Astrocyte (in vitro differentiated cells and primary cell): ENCODE measurements around the gene KCNG1.

Experiments
- CTCF ChIP-seq: IDR thresholded peaks from 2 replicates; pipeline ENCODE4 v1.5.1; 2011; ENCODE audit warnings: low read depth, mild to moderate bottlenecking, inconsistent platforms, low read length, moderate library complexity; ENCODE audit not compliant: insufficient read depth
- EZH2 ChIP-seq: IDR thresholded peaks from 2 replicates; pipeline ENCODE4 v1.6.1; 2012; ENCODE audit warnings: mild to moderate bottlenecking, low read length, inconsistent platforms; ENCODE audit not compliant: insufficient read depth

GRCh38 chr20:51034476-51034875 lies 11.6 kb upstream of the KCNG1 start:
- TF ChIP-seq CTCF (no peak), EZH2 (no peak)
